Measurements from ENCODE around the gene VTI1B.
"Not testable (repeated sequence)": the region's sequence is repeated elsewhere in the genome, so short reads cannot be mapped to it uniquely, and the experiment has no call there.

Gene VTI1B

DNA sequence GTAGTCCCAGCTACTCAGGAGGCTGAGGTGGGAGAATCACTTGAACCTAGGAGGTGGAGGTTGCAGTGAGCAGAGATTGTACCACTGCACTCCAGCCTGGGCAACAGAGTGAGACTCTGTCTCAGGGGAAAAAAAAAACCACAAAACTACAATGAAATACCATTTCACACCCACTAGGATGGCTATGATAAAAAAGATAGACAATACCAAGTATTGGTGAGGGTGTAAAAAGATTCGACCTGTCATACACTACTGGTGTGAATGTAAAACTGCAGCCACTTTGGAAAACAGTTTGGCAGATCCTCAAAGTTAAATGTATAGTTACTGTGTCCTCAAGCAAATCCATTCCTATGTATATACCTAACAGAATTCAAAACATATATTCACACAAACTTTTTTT is 48.3 kb downstream of the VTI1B start:
- DNase-seq: not testable (repeated sequence)

DNA sequence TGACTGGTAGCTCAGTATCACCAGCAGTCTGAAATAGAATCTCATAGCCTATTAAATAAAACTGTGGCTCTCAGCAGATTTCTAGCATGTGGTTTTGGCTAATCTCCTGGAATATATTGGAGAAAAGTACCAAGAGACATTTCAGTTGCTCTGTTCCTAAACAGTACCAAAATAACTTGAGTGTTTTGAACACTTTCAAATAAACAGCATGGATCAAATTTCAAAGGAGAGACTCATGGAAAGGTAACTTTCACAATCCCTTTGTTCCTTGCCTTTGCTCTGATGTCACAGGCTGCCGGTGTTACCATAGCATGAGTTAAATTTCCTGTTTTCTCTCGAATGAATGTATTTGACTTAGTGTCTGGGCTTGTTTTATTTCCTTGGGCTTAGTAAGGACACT is 51.3 kb downstream of the VTI1B start:
- no peak for DNase-seq

DNA sequence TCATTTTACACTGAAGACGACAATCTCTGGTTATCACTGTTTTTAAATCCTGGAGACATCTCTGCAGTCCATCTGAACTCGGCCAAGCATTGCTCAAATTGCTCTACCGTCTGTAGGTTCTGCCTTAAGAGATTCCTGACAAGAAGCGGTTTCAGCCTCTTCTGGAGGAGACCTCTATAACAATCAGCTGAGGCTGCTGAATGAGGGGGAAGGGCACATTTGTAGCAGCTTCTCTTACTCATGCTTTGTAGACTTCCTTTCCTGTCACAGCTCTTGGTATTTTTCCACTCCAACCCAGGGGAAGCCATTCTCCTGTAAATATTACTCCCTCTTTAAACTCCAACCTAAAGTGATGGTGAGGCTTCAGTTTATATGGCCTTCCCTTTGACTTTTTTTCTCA is 51.8 kb downstream of the VTI1B start:
- no peak for DNase-seq

DNA sequence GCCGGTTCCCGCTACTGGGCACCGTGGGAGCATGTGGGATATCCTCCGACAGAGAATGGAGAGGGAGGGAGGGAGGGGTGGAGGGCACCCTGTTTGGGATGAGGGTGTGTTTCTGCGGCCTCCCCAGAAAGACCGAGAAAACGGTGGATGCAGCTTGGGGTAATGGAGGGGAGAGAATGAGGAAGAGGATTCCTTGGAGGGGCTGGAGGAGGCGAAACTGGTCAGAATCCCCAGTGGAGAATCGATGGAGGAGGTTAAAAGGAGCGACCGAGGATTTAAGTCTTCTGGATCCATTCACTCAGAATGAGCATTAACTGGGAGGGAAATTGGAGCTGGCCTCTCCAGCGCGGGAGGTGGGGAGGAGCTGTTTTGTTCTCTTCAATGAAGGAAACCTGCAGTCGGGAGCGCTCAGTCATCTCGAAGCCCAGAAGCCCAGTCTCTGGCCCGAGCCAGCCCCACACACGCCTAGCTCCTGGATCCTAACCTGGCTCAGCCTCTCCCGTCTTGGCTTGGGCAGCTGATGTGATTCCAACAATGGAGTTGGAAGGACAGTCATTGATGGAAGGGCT is 54.1 kb downstream of the VTI1B start:
- DNase-seq: peak; percentile 38 to 70

DNA sequence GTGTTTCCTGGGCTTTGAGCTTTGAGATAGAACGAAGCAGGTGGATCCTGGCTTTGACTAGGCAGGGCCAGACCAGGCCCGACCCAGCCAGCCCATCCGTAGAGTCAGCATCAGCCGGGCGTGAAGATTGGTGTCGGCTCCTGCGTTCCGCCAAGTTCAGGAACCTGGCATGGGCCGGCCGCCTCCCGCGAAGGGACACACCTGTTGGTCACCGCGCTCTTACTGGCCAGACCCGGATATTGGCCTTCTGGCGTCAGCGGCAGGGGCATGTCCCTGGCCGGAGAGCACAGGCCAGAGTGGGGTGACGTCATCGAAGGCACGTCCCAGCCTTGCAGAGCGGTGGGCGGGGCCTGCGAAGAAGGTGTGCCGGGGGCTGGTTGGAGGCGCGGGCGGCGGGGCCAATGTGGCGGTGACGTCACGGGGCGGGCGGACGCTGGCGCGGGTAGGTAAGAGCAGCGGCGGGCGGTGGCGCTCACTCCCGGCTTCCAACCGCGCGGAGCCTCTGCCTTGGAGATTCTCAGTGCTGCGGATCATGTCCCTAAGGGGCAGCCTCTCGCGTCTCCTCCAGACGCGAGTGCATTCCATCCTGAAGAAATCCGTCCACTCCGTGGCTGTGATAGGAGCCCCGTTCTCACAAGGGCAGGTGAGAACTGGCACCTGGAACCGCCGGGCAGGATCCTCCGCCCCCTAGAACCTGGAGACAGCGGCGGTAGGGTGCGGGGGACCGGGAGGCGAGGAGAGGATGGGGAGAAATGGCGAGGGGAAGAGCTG is 54.8 kb downstream of the VTI1B start, which contains the start of gene ARG2:
ARG2 (plus strand) TSS at position 475 of the 771 bp plus-strand sequence; CDS start at position 533, 58 bp downstream.
- peak; percentile 91 to 96 for DNase-seq

DNA sequence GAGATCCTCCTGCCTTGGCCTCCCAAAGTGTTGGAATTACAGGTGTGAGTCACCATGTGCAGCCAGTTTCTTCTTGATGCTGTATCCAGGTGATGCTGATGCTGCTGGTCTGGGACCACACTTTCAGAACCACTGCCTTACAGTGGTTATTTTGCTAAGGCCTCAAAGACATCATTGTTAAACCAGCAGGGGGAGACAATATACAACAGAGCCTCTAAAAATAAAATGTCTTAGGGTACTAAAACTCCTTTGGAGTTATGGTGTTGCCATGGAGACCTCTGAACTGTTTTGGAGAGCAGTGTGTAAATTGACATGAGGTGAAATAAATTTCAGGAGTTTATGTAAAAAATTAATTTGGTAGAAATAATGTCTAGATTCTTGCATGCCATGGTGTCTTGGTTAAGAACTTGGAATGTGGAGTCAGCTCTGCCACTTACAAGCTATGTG is 55.8 kb downstream of the VTI1B start:
- peak; percentile 67 to 86 for DNase-seq

DNA sequence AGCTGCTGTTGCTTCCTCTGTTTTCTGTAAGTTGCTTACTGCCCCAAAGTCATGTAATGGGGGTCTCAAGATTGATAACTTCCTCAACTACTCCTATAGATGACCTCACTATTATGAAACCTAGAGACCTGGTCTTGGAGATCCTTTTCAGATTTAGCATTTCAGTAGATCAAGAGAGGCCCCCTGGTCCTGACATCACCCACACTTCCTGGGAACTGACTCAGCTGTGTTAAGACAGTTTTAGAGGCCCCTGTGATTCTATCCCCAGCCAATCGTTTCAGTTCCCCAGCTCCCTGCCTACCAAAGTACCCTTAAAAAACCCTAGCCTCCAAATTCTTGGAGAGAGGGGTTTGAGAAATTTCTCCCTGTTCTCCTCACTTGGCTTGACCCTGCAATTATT is 63.9 kb downstream of the VTI1B start:
- DNase-seq: no peak

DNA sequence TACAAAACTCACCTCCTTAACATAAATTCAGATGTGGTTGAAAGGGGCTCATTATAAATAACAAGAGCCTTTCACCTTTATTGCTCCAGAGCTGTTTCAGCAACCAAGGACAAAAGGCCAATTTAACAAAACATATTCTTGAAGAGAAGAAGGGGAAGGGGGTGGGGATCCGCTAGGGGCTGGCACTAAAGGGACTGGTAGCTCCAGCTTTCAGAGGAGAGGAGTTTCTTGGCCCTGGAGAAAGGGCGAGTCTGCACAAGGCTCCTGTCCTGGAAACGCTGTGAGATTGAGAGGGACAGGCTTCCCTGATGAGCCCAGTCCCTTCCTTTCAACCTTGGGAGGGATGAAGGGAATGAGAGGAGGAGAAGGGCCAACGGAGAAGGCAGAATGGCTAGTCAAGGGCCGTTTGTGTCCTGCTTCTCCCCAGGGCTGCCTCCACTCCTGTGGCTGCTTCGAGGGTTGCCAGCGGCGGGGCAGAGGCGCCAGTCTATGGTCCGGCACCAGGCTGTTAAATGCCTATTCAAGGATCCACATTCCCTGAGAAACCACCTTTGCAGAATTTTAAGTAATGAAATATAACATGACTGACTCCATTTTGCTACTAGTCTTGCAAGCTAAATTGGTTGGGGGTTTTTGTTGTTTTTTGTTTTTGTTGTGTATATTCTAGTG is 64.7 kb downstream of the VTI1B start:
- no peak for DNase-seq

DNA sequence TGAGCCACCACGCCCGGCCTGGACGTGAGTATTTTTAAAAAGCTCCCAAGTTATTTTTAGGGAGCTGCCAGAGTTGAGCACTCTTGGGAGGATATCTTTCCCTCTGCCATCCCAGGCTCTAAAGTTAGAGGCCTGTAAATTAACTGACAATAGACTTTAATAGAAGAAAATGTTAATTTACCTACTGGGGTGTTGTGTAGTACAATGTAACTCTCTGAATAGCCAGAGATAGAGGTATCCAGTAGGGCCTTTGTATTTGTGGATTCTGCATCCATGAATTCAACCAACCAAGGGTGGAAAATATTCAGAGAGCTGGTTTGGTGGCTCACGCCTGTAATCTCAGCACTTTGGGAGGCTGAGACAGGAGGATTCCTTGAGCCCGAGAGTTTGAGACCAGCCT is 66.8 kb downstream of the VTI1B start:
- DNase-seq: no peak

DNA sequence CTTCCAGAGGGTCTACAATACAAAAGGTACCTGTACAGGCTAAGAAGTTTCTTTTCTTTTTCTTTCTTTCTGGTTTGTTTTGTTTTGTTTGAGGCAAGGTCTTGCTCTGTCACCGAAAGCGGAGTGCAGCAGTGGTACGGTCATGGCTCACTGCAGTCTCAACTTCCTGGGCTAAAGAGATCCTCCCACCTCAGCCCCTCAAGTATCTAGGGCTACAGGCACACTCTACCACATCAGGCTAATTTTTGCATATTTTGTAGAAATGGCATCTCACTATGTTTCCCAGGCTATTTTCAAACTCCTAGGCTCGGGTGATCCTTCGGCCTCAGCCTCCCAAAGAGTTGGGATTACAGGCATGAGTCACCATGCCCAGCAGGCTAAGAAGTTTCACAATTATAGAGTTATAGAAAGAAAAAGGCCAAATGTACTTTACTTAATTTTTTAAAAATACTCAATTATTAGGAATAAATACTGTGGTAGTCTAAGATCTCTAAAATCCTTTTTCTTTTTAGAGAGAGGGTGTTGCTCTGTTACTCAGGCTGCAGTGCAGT is 71.4 kb downstream of the VTI1B start:
- no peak for DNase-seq

DNA sequence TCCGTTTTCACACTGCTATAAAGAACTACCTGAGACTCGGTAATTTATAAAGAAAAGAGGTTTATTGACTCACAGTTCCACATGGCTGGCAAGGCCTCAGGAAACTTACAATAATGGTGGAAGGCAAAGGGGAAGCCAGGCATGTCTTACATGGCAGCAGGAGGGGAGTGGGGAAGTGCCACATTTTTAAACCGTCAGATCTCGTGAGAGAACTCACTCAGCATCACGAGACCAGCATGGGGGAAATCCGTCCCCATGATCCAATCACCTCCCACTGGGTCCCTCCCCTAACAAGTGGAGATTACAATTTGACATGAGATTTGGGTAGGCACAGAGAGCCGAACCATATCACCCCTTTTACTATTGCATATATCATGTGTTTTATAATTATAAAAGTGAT is 72.4 kb downstream of the VTI1B start:
- DNase-seq: no peak

DNA sequence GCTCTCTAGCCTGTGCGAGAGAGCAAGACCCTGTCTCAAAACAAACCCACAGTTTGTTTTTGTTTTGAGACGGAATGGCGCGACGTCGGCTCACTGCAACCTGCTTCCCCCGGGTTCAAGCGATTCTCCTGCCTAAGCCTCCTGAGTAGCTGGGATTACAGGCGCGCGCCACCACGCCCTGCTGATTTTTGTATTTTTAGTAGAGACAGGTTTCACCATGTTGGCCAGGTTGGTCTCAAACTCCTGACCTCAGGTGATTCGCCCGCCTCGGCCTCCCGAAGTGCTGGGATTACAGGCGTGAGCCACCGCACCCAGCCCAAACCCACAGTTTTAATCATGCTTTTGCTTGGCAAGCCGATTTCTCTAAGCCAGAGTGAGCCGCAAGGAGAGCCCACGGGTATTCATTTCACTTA is 73.9 kb downstream of the VTI1B start:
- DNase-seq: not testable (repeated sequence)

DNA sequence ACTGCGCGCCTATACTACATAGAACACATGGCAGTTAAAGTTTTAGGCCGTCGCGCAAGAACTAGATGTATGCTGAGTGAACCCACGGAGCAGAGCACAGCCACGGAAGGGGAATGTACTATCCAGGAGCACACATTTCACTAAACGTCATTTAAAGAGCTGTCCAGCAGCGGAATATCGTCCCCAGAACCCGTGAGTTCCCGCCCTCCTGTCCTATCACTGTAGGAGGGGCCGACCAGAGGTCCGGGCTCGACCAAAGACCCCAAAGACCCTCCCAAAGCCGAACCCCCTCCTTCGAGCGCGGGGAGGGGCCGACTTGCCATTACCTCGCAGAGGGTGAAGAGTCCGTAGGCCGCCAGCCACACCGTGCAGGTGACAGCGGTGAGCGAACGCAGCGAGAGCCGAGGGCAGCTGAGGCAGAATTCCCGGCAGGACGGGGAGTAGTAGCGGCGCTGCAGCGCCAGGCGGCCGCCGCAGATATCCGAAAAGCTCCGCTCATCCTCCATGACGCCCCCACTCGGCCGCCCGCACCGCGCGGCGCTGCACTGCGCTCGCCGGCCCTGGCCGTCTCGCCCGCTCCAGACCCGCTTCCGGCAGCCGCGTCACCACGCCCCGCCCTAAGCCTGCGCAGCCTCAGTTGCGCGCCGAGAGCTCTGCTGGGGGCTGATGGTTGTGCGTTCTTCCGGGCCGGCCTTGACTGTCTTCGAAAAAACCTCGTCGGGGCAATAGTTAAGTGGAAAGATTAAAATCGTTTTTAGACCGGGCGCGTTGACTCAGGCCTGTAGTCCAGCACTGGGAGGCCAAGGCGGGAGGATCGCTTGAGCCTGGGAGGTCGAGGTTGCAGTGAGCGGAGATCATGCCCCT is 74.5 kb downstream of the VTI1B start, which contains the start of gene PIGH:
PIGH (minus strand) TSS at position 571 of the 864 bp plus-strand sequence; CDS start at position 506, 65 bp downstream.
- peak; percentile 87 to 92 for DNase-seq

Data from NCI-H524 (cell line).